Measurements from ENCODE around the gene FKBP5. TPM values are rescaled to one million over a fixed set of nuclear protein-coding genes. Genes with fewer than 3 reads are reported as not detected.
A peak's percentile ranks its signal among the peaks of the same experiment; 100 is the strongest.
"Not testable (repeated sequence)": the region's sequence is repeated elsewhere in the genome, so short reads cannot be mapped to it uniquely, and the experiment has no call there.

The FKBP5 gene
- total RNA-seq, 1 donor from 2014 or later: 142 TPM

- intact Hi-C loops (cut with DNase I): no loop called here
- Histone ChIP-seq H3K4me3 (no peak overlapping the region), H3K36me3 (no peaks in the 10 kb centered on the region), H3K4me1 (no peaks in the 10 kb centered on the region), H3K9me3 (no peaks in the 10 kb centered on the region), H3K27ac (peak overlapping the region; percentile 14), H3K27me3 (no peaks in the 10 kb centered on the region)
- TF ChIP-seq CTCF (IDR thresholded peaks at IDR 0.05): no peak
- ATAC-seq (no peak), DNase-seq (no peak)
Observed at GRCh38 chr6:35541836-35542235, 146.9 kb downstream of the FKBP5 start.

GRCh38 chr6:35539223-35539622, 149.5 kb downstream of the FKBP5 start:
- H3K4me3 ChIP-seq: no peak overlapping the region
- no peaks in the 10 kb centered on the region for H3K27me3 ChIP-seq
- H3K9me3 ChIP-seq: no peaks in the 10 kb centered on the region
- no peak for TF ChIP-seq CTCF (IDR thresholded peaks at IDR 0.05)
- no peaks in the 10 kb centered on the region for H3K36me3 ChIP-seq
- DNase-seq: no peak
- intact Hi-C loops (cut with DNase I): no loop called here
- H3K27ac ChIP-seq: no peak overlapping the region
- H3K4me1 ChIP-seq: no peaks in the 10 kb centered on the region
- no peak for ATAC-seq

GRCh38 chr6:35535847-35536246, 152.9 kb downstream of the FKBP5 start:
- ATAC-seq; H3K4me1 ChIP-seq; H3K4me3 ChIP-seq; H3K36me3 ChIP-seq; H3K27ac ChIP-seq; H3K9me3 ChIP-seq; intact Hi-C loops (cut with DNase I); H3K27me3 ChIP-seq; DNase-seq: not testable (repeated sequence)

- Histone ChIP-seq H3K27ac (no peak overlapping the region), H3K9me3 (no peaks in the 10 kb centered on the region), H3K4me3 (no peak overlapping the region), H3K4me1 (no peaks in the 10 kb centered on the region), H3K27me3 (no peaks in the 10 kb centered on the region), H3K36me3 (no peaks in the 10 kb centered on the region)
- TF ChIP-seq CTCF (IDR thresholded peaks at IDR 0.05): no peak
- no peak for ATAC-seq
- intact Hi-C loops (cut with DNase I): no loop called here
- no peak for DNase-seq
Observed at GRCh38 chr6:35534407-35535170, 154.1 kb downstream of the FKBP5 start.

GRCh38 chr6:35533981-35534380, 154.7 kb downstream of the FKBP5 start:
- no peaks in the 10 kb centered on the region for H3K27me3 ChIP-seq
- ATAC-seq (no peak), DNase-seq (no peak)
- no peaks in the 10 kb centered on the region for H3K36me3 ChIP-seq
- no peak overlapping the region for H3K4me3 ChIP-seq
- H3K4me1 ChIP-seq: no peaks in the 10 kb centered on the region
- H3K9me3 ChIP-seq: no peaks in the 10 kb centered on the region
- intact Hi-C loops (cut with DNase I): no loop called here
- no peak overlapping the region for H3K27ac ChIP-seq
- TF ChIP-seq CTCF (IDR thresholded peaks at IDR 0.05): no peak

- H3K36me3 ChIP-seq: no peaks in the 10 kb centered on the region
- no peaks in the 10 kb centered on the region for H3K9me3 ChIP-seq
- H3K27me3 ChIP-seq: no peaks in the 10 kb centered on the region
- ATAC-seq (no peak), DNase-seq (no peak)
- intact Hi-C loops (cut with DNase I): no loop called here
- no peak overlapping the region for H3K27ac ChIP-seq
- H3K4me1 ChIP-seq: no peaks in the 10 kb centered on the region
- no peak overlapping the region for H3K4me3 ChIP-seq
- no peak for TF ChIP-seq CTCF (IDR thresholded peaks at IDR 0.05)
Observed at GRCh38 chr6:35532126-35532525, 156.6 kb downstream of the FKBP5 start.

Data from upper lobe of right lung (tissue), 1 donor.